Smooth muscle cell (in vitro differentiated cells): Measurements from ENCODE around the gene FAM193A. TPM values are rescaled to one million over a fixed set of nuclear protein-coding genes. Genes with fewer than 3 reads are reported as not detected.
"Not testable (repeated sequence)": the region's sequence is repeated elsewhere in the genome, so short reads cannot be mapped to it uniquely, and the experiment has no call there.

Source experiments
- DNase-seq: peaks from one replicate; lab custom pipeline; 2025; ENCODE audit not compliant: unreplicated experiment; lab: John Stamatoyannopoulos, UW
- H2AFZ ChIP-seq: fragments of 200-600 bp; sonication (generic); 2 replicates; pipeline ENCODE4 v1.6.0; 2016; ENCODE audit warnings: antibody characterized with exemption, low read depth, mild to moderate bottlenecking
- H3F3A ChIP-seq: fragments of 200-600 bp; sonication (generic); 2 replicates; pipeline ENCODE4 v1.6.0; 2017; ENCODE audit warnings: antibody characterized with exemption, low read depth
- H3K27ac ChIP-seq: fragments of 200-600 bp; sonication (generic); 2 replicates; pipeline ENCODE4 v1.5.1; 2016; ENCODE audit warnings: low read depth, mild to moderate bottlenecking
- H3K27me3 ChIP-seq: fragments of 200-600 bp; sonication (generic); 2 replicates; pipeline ENCODE4 v1.6.1; 2016; ENCODE audit warnings: low read depth, mild to moderate bottlenecking
- H3K36me3 ChIP-seq: fragments of 200-600 bp; sonication (generic); 2 replicates; pipeline ENCODE4 v1.5.1; 2016; ENCODE audit warnings: low read depth
- H3K4me1 ChIP-seq: fragments of 200-600 bp; sonication (generic); 2 replicates; pipeline ENCODE4 v1.5.1; 2016; ENCODE audit warnings: low read depth
- H3K4me2 ChIP-seq: fragments of 200-600 bp; sonication (generic); 2 replicates; pipeline ENCODE4 v1.6.0; 2016; ENCODE audit warnings: mild to moderate bottlenecking
- H3K4me3 ChIP-seq: fragments of 200-600 bp; sonication (generic); 2 replicates; pipeline ENCODE4 v1.5.1; 2016; ENCODE audit warnings: mild to moderate bottlenecking
- H3K79me2 ChIP-seq: fragments of 200-600 bp; sonication (generic); 2 replicates; pipeline ENCODE4 v1.6.0; 2016; ENCODE audit warnings: low read depth, mild to moderate bottlenecking
- H3K9ac ChIP-seq: fragments of 200-600 bp; sonication (generic); 2 replicates; pipeline ENCODE4 v1.6.0; 2016; ENCODE audit warnings: low read depth
- H3K9me3 ChIP-seq: fragments of 200-600 bp; sonication (generic); replicated peaks from 2 replicates; pipeline ENCODE4 v1.5.1; 2016; ENCODE audit warnings: low read depth
- H4K20me1 ChIP-seq: fragments of 200-600 bp; sonication (generic); 2 replicates; pipeline ENCODE4 v1.6.0; 2016; ENCODE audit warnings: low read depth
- WGBS: methylation state at CpG from one replicate; pipeline ENCODE4 v1.1.7; 2016; ENCODE audit warnings: low lambda C conversion rate; 5-methylcytosine and 5-hydroxymethylcytosine counted together
- polyA plus RNA-seq: library from polyadenylated mRNA; unstranded; fragments of >200 nt; fragmentation: Nextera tagmentation; extraction: Ambion mirVana; gene quantifications from 2 replicates; pipeline ENCODE4 v1.2.1, GENCODE V29; 2016
- small RNA-seq: library from RNA; depleted of rRNA; stranded (forward); fragments of <200 nt; gene quantifications from one replicate; pipeline ENCODE3, GENCODE V24; 2014
- total RNA-seq: library from RNA; depleted of rRNA; stranded (reverse); fragments of >200 nt; gene quantifications from 2 replicates; pipeline ENCODE4 v1.2.3, GENCODE V29; 2014
- TF ChIP-seq, protein P1 (sequence below): fragments of 200-600 bp; sonication (generic); IDR thresholded peaks from 2 replicates; pipeline ENCODE4 v1.5.1; 2017; ENCODE audit warnings: borderline replicate concordance, mild to moderate bottlenecking, antibody characterized with exemption; ENCODE audit not compliant: insufficient read depth, poor library complexity, severe bottlenecking

FAM193A gene
- total and polyA plus RNA-seq, 2 experiments from 2014 or later: 8.3 to 12.2 TPM

DNA sequence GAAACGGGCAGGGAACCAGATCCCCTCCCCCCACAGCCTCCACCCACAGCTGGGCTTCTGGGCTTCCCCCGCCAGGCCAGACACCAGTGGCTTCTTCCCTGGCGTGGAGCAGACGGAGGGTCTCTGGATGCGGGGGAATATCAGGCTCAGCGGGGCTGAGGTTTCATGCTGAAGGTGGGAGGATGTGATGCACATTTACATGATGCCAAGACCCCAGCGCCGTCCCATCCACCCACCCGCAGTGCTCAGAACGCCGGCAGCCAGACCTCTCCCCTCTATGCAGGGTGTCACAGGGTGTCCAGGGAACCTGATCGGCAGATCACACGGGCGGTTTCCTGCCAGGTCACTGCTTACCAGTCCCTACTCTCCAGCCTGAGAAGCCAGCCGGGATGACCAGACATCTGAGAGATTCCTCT lies 232.5 kb downstream of the FAM193A start:
- TF ChIP-seq, protein P1, sequence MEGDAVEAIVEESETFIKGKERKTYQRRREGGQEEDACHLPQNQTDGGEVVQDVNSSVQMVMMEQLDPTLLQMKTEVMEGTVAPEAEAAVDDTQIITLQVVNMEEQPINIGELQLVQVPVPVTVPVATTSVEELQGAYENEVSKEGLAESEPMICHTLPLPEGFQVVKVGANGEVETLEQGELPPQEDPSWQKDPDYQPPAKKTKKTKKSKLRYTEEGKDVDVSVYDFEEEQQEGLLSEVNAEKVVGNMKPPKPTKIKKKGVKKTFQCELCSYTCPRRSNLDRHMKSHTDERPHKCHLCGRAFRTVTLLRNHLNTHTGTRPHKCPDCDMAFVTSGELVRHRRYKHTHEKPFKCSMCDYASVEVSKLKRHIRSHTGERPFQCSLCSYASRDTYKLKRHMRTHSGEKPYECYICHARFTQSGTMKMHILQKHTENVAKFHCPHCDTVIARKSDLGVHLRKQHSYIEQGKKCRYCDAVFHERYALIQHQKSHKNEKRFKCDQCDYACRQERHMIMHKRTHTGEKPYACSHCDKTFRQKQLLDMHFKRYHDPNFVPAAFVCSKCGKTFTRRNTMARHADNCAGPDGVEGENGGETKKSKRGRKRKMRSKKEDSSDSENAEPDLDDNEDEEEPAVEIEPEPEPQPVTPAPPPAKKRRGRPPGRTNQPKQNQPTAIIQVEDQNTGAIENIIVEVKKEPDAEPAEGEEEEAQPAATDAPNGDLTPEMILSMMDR: no peak
- 32% methylated on average over 15 of the region's 15 CpGs for WGBS

DNA sequence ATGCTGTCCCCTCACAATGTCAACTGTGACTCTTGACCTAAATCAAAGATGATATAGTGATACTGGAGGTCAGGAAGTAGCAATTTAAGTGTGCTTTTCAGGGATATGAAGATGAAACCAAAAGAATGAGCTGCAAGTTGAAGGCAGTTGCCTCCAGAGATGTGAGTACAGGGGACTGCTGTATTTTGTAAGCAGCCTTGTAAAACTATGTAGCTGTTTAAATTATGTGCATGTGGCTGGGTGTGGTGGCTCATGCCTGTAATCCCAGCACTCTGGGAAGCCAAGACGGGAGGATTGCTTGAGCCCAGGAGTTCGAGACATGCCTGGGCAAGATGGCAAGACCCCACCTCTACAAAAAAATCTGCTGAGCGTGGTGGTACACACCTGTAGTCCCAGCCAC lies 234.8 kb downstream of the FAM193A start:
- WGBS: 57% methylated on average over 3 of the region's 3 CpGs

More for the DNA sequence above, 232.5 kb downstream of the FAM193A start:
- Histone ChIP-seq H4K20me1 (no peaks in the 10 kb centered on the region), H3K9me3 (no peaks in the 10 kb centered on the region), H3K79me2 (no peaks in the 10 kb centered on the region), H3K36me3 (no peaks in the 10 kb centered on the region), H3K4me1 (peaks cover 7% of the 10 kb centered on the region), H3K27me3 (no peaks in the 10 kb centered on the region), H3F3A (peaks cover 14% of the 10 kb centered on the region), H3K4me3 (no peak overlapping the region), H3K27ac (peak overlapping the region; percentile 44), H2AFZ (peak overlapping the region; percentile 71), H3K9ac (no peak overlapping the region), H3K4me2 (peak overlapping the region; percentile 81)
- no peak for DNase-seq

DNA sequence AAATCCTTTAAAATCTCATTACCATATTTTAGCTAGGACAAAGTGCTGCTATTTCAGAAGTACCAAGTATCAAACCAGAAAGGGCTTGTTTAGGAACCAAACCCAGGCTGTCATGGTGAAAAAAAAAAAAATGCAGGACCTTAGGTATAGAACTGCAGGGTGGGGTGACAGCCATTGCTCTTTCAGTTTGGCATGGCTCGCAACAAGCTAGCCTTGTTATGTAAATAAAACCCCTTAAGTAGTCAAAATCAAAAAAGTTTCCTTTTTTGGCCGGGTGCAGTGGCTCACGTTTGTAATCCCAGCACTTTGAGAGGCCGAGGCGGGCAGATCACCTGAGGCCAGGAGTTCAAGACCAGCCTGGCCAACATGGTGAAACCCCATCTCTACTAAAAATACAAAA lies 244.2 kb downstream of the FAM193A start:
- H3K9ac ChIP-seq, H3K4me3 ChIP-seq, H3K4me1 ChIP-seq, H3K79me2 ChIP-seq, H3K27me3 ChIP-seq, H4K20me1 ChIP-seq, H3F3A ChIP-seq, H3K27ac ChIP-seq, H3K9me3 ChIP-seq, H3K4me2 ChIP-seq, H2AFZ ChIP-seq, DNase-seq, H3K36me3 ChIP-seq: not testable (repeated sequence)
- 89% methylated on average over 5 of the region's 5 CpGs for WGBS

More for the DNA sequence above, 234.8 kb downstream of the FAM193A start:
- Histone ChIP-seq H3F3A (peaks cover 14% of the 10 kb centered on the region), H4K20me1 (no peaks in the 10 kb centered on the region), H3K9ac (no peak overlapping the region), H3K9me3 (no peaks in the 10 kb centered on the region), H2AFZ (no peak overlapping the region), H3K4me3 (no peak overlapping the region), H3K4me2 (no peak overlapping the region), H3K27me3 (no peaks in the 10 kb centered on the region), H3K79me2 (no peaks in the 10 kb centered on the region), H3K27ac (no peak overlapping the region), H3K36me3 (no peaks in the 10 kb centered on the region), H3K4me1 (peaks cover 7% of the 10 kb centered on the region)
- DNase-seq: no peak
- TF ChIP-seq, protein P1: no peak

DNA sequence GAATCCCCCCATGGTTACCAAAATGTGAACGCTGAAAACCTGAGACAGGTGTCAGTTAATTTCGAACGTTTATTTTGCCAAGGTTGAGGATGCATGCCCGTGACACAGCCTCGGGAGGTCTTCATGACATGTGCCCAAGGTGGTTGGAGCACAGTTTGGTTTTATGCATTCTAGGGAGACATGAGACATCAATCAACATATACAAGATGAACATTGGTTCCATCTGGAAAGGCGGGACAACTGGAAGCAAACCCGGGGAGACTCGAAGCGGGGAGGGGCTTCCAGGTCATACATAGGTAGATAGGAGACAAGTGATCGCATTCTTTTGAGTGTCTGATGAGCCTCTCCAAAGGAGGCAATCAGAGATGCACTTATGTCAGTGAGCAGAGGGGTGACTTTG lies 245.5 kb downstream of the FAM193A start:
- H3K4me3 ChIP-seq: no peak overlapping the region
- TF ChIP-seq, protein P1: no peak
- no peak overlapping the region for H3K9ac ChIP-seq
- no peaks in the 10 kb centered on the region for H4K20me1 ChIP-seq
- H2AFZ ChIP-seq: no peak overlapping the region
- H3K27me3 ChIP-seq: no peaks in the 10 kb centered on the region
- 95% methylated on average over 10 of the region's 10 CpGs for WGBS
- H3F3A ChIP-seq: no peaks in the 10 kb centered on the region
- H3K9me3 ChIP-seq: no peaks in the 10 kb centered on the region
- H3K79me2 ChIP-seq: no peaks in the 10 kb centered on the region
- no peaks in the 10 kb centered on the region for H3K36me3 ChIP-seq
- H3K4me2 ChIP-seq: no peak overlapping the region
- DNase-seq: no peak
- H3K27ac ChIP-seq: no peak overlapping the region
- no peaks in the 10 kb centered on the region for H3K4me1 ChIP-seq

Small RNA genes lying within 50 kb of the gene (small RNA-seq; reads per million reads assigned to genes)
- gene CR545473.1: 0.42 reads per million, percentile 13 among the genes with 10 or more reads in this experiment
- not detected for gene RF00019

Other genes starting within 250 kb of the FAM193A start
- 0.09 and 0.22 TPM in 2 replicates for gene ZFYVE28, start 118.0 kb upstream of the FAM193A start, total RNA-seq
- 0.26 TPM in 1 of 2 replicates, not detected in the other for gene ZFYVE28, start 118.0 kb upstream of the FAM193A start, polyA plus RNA-seq
- not detected in 2 replicates for gene CFAP99, start 117.7 kb upstream of the FAM193A start, total RNA-seq
- gene CFAP99, start 117.7 kb upstream of the FAM193A start, polyA plus RNA-seq: not detected in 2 replicates
- 47.3 and 52.5 TPM in 2 replicates for gene RNF4, start 67.5 kb upstream of the FAM193A start, total RNA-seq
- gene RNF4, start 67.5 kb upstream of the FAM193A start, polyA plus RNA-seq: 47.8 and 51.6 TPM in 2 replicates
- gene TNIP2, start 219.7 kb downstream of the FAM193A start, total RNA-seq: 23.8 and 24.7 TPM in 2 replicates
- 37.5 and 40.7 TPM in 2 replicates for gene TNIP2, start 219.7 kb downstream of the FAM193A start, polyA plus RNA-seq